DOHH2 (cell line): ENCODE results near the gene TMEM126A.
A peak's percentile ranks its signal among the peaks of the same experiment; 100 is the strongest.

ENCODE experiments used
- H3F3A ChIP-seq: fragments of 200-600 bp; sonication (generic), shearing (Covaris generic); 2 replicates; pipeline ENCODE4 v1.6.0; 2016; ENCODE audit warnings: antibody characterized with exemption, mild to moderate bottlenecking; ENCODE audit not compliant: control insufficient read depth, insufficient read depth
- H3K27ac ChIP-seq: fragments of 200-600 bp; sonication (generic); 2 replicates; pipeline ENCODE4 v1.5.1; 2014; ENCODE audit warnings: low read depth, mild to moderate bottlenecking, low read length, moderate library complexity
- H3K27me3 ChIP-seq: fragments of 200-600 bp; sonication (generic); 2 replicates; pipeline ENCODE4 v1.6.1; 2014; ENCODE audit warnings: mild to moderate bottlenecking, low read length, mixed read lengths; ENCODE audit not compliant: control insufficient read depth
- H3K36me3 ChIP-seq: fragments of 200-600 bp; sonication (generic); 2 replicates; pipeline ENCODE4 v1.6.1; 2014; ENCODE audit warnings: mild to moderate bottlenecking, low read length, moderate library complexity, mixed read lengths; ENCODE audit not compliant: control insufficient read depth
- H3K4me1 ChIP-seq: fragments of 200-600 bp; sonication (generic); 2 replicates; pipeline ENCODE4 v1.6.1; 2014; ENCODE audit warnings: mild to moderate bottlenecking, low read length, mixed read lengths; ENCODE audit not compliant: control insufficient read depth
- H3K4me2 ChIP-seq: fragments of 200-600 bp; sonication (generic); 2 replicates; pipeline ENCODE4 v1.6.0; 2014; ENCODE audit warnings: mild to moderate bottlenecking, low read length, moderate library complexity
- H3K4me3 ChIP-seq: fragments of 200-600 bp; sonication (generic); 2 replicates; pipeline ENCODE4 v1.5.1; 2014; ENCODE audit warnings: mild to moderate bottlenecking, low read length, mixed read lengths
- H3K79me2 ChIP-seq: fragments of 200-600 bp; sonication (generic); 2 replicates; pipeline ENCODE4 v1.6.1; 2014; ENCODE audit warnings: mild to moderate bottlenecking, low read length, mixed read lengths; ENCODE audit not compliant: control insufficient read depth
- H3K9me2 ChIP-seq: fragments of 200-600 bp; sonication (generic); replicated peaks from 2 replicates; pipeline ENCODE4 v1.6.1; 2014; ENCODE audit warnings: mild to moderate bottlenecking, low read length, mixed read lengths; ENCODE audit not compliant: control insufficient read depth
- H3K9me3 ChIP-seq: fragments of 200-600 bp; sonication (generic); 2 replicates; pipeline ENCODE4 v1.6.1; 2014; ENCODE audit warnings: antibody characterized with exemption, low read length, mixed read lengths; ENCODE audit not compliant: control insufficient read depth, insufficient read depth
- H4K20me1 ChIP-seq: fragments of 200-600 bp; sonication (generic); 2 replicates; pipeline ENCODE4 v1.6.0; 2014; ENCODE audit warnings: low read depth, mild to moderate bottlenecking, antibody characterized with exemption, low read length, moderate library complexity; ENCODE audit not compliant: control insufficient read depth, insufficient read depth
- EZH2phosphoT487 ChIP-seq: fragments of 200-600 bp; sonication (generic); IDR thresholded peaks from 2 replicates; pipeline ENCODE4 v1.6.1; 2017; ENCODE audit warnings: borderline replicate concordance, mild to moderate bottlenecking, antibody characterized with exemption, low read length, moderate library complexity, mixed read lengths
- TF ChIP-seq, protein P1 (sequence below): fragments of 200-600 bp; sonication (generic); IDR thresholded peaks from one replicate; pipeline ENCODE4 v1.5.1; 2014; ENCODE audit warnings: antibody characterized with exemption, mild to moderate bottlenecking, low read depth, low read length; ENCODE audit not compliant: poor library complexity, severe bottlenecking

Gene TMEM126A

DNA sequence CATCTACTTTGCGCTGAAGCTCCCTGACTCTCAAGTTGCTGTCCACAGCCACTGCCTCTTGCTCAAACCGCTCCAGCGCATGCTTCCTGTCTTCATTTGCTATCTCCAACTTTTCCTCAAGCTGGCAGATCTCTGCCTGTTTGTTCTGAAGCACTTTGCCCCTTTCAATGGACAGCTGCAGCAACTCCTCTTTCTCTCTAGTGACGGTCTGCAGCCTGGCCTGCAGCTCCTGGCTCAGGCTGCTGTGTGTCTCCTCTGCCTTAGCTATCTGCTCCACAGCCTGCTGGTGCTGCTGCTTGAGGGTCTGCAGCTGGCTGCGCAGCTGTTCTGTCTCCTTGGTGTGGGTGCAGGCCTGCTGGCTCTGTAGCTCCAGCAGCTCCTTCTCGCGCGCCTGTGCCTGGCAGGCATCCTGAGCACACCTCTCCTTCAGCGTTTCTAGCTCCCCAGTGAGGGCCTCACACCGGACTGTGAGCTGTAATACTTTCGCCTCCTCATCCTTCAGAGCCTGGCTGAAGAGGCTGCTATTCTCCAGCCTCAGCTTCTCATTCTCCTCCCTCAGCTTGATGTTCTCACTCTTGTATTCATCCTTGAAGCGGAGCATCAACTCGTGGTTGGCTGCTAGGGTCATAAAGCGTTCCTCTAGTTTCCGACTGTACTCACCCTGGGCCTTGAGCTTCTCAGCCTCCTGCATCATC lies 37.5 kb downstream of the TMEM126A start:
- Histone ChIP-seq H3K4me3 (no peak overlapping the region), H4K20me1 (no peaks in the 10 kb centered on the region), H3K4me2 (no peak overlapping the region), H3K9me2 (no peaks in the 10 kb centered on the region), H3K36me3 (no peaks in the 10 kb centered on the region), H3K27me3 (peaks cover 4% of the 10 kb centered on the region), H3K79me2 (no peaks in the 10 kb centered on the region), H3K9me3 (0 out of 2 replicates have a peak, but pooled peaks cover 3% of the 10 kb centered on the region), H3F3A (no peaks in the 10 kb centered on the region), H3K27ac (no peak overlapping the region), H3K4me1 (peaks cover 15% of the 10 kb centered on the region)
- TF ChIP-seq EZH2phosphoT487: no peak
- TF ChIP-seq, protein P1, sequence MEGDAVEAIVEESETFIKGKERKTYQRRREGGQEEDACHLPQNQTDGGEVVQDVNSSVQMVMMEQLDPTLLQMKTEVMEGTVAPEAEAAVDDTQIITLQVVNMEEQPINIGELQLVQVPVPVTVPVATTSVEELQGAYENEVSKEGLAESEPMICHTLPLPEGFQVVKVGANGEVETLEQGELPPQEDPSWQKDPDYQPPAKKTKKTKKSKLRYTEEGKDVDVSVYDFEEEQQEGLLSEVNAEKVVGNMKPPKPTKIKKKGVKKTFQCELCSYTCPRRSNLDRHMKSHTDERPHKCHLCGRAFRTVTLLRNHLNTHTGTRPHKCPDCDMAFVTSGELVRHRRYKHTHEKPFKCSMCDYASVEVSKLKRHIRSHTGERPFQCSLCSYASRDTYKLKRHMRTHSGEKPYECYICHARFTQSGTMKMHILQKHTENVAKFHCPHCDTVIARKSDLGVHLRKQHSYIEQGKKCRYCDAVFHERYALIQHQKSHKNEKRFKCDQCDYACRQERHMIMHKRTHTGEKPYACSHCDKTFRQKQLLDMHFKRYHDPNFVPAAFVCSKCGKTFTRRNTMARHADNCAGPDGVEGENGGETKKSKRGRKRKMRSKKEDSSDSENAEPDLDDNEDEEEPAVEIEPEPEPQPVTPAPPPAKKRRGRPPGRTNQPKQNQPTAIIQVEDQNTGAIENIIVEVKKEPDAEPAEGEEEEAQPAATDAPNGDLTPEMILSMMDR: no peak

DNA sequence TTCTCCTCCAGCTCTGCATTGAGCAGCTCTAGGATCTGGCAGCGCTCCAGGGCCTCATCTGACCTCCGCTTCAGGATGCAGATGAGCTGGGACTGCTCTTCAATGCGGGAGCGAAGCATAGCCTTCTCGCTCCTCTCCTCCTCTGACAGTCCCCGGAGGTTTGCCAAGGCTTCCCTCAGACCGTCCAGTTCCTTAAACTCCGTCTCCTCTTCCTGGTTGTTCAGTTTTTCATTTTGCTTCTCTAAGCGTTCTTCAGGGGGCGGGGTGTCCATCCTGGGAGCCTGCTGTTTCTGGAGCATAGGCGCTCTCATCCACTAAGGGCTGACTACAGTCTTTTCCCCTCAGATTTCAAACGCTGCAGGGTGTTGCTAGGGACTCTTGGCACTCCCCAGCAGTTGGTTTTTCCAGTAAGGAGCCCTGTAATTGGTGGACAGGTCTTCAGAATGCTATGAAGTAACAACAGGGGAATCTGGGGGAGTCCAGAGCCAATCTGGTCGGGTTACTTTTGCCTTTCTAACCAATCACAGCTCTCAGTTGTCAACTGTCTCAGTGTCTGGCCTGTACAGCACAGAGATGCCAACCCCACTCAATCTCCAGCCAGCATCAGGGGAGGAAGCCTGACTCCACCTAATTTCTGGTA lies 38.2 kb downstream of the TMEM126A start, which contains the start of gene CCDC89:
Gene CCDC89 (minus strand): TSS at position 376 of the 640 bp plus-strand sequence. CDS start 65 bp downstream, at position 311.
- Histone ChIP-seq H3K79me2 (no peaks in the 10 kb centered on the region), H3K9me3 (0 out of 2 replicates have a peak, but pooled peaks cover 3% of the 10 kb centered on the region), H3K9me2 (no peaks in the 10 kb centered on the region), H3K4me2 (no peak within 1 kb of the TSS), H3K27me3 (peaks cover 2% of the 10 kb centered on the region; the same call in 1 of the 2 replicates), H3K4me3 (no peak within 1 kb of the TSS), H3K27ac (no peak within 1 kb of the TSS), H3F3A (no peaks in the 10 kb centered on the region), H3K36me3 (no peaks in the 10 kb centered on the region), H3K4me1 (peaks cover 15% of the 10 kb centered on the region), H4K20me1 (no peaks in the 10 kb centered on the region)
- TF ChIP-seq, protein P1: no peak
- no peak for TF ChIP-seq EZH2phosphoT487

DNA sequence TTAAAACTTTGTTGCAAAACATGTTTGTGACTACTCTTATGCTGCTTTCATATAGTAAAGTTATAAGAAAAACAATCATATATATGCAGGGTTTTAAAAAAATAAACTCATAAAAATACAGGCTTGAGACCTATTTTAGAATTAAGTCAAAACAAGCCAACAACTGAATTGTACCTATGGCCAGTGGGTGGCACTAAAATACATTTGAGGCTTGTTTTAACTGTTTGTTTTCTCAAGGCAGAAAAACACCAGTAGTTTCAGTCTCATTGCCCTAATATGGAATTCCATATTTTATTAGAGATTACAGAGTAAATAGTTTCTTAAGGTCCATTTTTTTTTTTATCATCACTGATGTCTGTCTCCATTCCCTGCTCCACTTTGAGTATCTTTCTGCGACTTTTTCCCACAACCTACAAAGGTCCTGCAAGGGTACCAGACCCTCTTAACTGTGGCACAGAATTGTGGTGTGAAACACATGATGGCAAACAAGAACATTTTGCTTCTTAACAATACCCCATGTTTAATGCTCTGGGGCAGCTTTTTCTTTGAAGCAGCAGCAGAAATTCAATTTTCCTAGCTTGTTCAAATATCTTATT lies 46.7 kb downstream of the TMEM126A start:
- peaks cover 15% of the 10 kb centered on the region for H3K27me3 ChIP-seq
- H3K36me3 ChIP-seq: no peaks in the 10 kb centered on the region
- no peaks in the 10 kb centered on the region for H3K4me1 ChIP-seq
- H3K9me3 ChIP-seq: no peaks in the 10 kb centered on the region
- no peak overlapping the region for H3K27ac ChIP-seq
- no peaks in the 10 kb centered on the region for H4K20me1 ChIP-seq
- TF ChIP-seq, protein P1: peak; percentile 64
- no peak for TF ChIP-seq EZH2phosphoT487
- H3F3A ChIP-seq: no peaks in the 10 kb centered on the region
- H3K79me2 ChIP-seq: no peaks in the 10 kb centered on the region
- H3K4me3 ChIP-seq: no peak overlapping the region
- H3K9me2 ChIP-seq: no peaks in the 10 kb centered on the region
- H3K4me2 ChIP-seq: no peak overlapping the region
